Lower leg skin (tissue), 4 donors: ENCODE data around the gene ABCD1. TPM values are rescaled to one million over a fixed set of nuclear protein-coding genes. Genes with fewer than 3 reads are reported as not detected.

Experiments
- DNase-seq, 2 donors: peaks; one replicate each; pipeline ENCODE4 v3.0.0-alpha.2; 2019; ENCODE audit warnings: low spot score in 2 of 2
- H3K4me3 ChIP-seq: fragments of 200-600 bp; sonication (generic); 2 replicates; pipeline ENCODE4 v1.5.1; 2017; ENCODE audit warnings: mild to moderate bottlenecking, low read depth; ENCODE audit not compliant: poor library complexity, severe bottlenecking
- POLR2A ChIP-seq, 2 donors: fragments of 450-650 bp; IDR thresholded peaks; one replicate each; pipeline ENCODE4 v1.6.1; 2016 to 2017; ENCODE audit warnings: antibody characterized with exemption in 2 of 2, mild to moderate bottlenecking in 1 of 2, moderate library complexity in 1 of 2
- WGBS, 2 donors: methylation state at CpG; one replicate each; pipeline ENCODE4 v1.1.5; 2018; 5-methylcytosine and 5-hydroxymethylcytosine counted together
- intact Hi-C: fragments of 100-400 bp; cut with DNase I; formaldehyde crosslinking; loops from one replicate; pipeline ENCODE4 v1.15.0; 2023; ENCODE audit warnings: low total_unique reads
- total RNA-seq, 4 donors: library from RNA; depleted of rRNA; stranded (reverse); fragments of >200 nt; gene quantifications; one replicate each; pipeline ENCODE4 v1.1.0, GENCODE V29; 2016
- TF ChIP-seq, protein P1 (sequence below), 3 donors: fragments of 450-650 bp; IDR thresholded peaks; one replicate each; pipeline ENCODE4 v1.5.1; 2016; ENCODE audit warnings: antibody characterized with exemption in 3 of 3, mild to moderate bottlenecking in 3 of 3, moderate library complexity in 2 of 3

ABCD1 gene
- total RNA-seq, 4 donors from 2014 or later, result 5.0 to 9.3 (median 7.4) TPM

DNA sequence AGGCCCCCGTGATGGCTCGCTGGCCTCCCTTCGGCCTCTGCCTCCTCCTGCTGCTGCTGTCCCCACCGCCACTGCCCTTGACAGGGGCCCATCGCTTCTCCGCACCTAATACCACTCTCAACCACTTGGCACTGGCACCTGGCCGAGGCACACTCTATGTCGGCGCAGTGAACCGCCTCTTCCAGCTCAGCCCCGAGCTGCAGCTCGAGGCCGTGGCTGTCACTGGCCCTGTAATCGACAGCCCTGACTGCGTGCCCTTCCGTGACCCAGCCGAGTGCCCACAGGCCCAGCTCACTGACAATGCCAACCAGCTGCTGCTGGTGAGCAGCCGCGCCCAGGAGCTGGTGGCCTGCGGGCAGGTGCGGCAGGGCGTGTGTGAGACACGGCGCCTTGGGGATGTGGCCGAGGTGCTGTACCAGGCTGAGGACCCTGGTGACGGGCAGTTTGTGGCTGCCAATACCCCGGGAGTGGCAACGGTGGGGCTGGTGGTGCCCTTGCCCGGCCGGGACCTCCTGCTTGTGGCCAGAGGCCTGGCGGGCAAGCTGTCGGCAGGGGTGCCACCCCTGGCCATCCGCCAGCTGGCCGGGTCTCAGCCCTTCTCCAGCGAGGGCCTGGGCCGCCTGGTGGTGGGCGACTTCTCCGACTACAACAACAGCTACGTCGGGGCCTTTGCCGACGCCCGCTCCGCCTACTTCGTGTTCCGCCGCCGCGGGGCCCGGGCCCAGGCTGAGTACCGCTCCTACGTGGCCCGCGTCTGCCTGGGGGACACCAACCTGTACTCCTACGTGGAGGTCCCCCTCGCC, 42.4 kb downstream of the ABCD1 start:
- H3K4me3 ChIP-seq, result no peak overlapping the region
- intact Hi-C loops, result no loop called here
- no peak for DNase-seq
- WGBS, 2 donors, result 67 to 87% methylated on average over 13 to 55 of the region's 56 CpGs
- TF ChIP-seq, protein P1, sequence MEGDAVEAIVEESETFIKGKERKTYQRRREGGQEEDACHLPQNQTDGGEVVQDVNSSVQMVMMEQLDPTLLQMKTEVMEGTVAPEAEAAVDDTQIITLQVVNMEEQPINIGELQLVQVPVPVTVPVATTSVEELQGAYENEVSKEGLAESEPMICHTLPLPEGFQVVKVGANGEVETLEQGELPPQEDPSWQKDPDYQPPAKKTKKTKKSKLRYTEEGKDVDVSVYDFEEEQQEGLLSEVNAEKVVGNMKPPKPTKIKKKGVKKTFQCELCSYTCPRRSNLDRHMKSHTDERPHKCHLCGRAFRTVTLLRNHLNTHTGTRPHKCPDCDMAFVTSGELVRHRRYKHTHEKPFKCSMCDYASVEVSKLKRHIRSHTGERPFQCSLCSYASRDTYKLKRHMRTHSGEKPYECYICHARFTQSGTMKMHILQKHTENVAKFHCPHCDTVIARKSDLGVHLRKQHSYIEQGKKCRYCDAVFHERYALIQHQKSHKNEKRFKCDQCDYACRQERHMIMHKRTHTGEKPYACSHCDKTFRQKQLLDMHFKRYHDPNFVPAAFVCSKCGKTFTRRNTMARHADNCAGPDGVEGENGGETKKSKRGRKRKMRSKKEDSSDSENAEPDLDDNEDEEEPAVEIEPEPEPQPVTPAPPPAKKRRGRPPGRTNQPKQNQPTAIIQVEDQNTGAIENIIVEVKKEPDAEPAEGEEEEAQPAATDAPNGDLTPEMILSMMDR (IDR thresholded peaks at IDR 0.05), result no peak
- TF ChIP-seq POLR2A (IDR thresholded peaks at IDR 0.05), result no peak

DNA sequence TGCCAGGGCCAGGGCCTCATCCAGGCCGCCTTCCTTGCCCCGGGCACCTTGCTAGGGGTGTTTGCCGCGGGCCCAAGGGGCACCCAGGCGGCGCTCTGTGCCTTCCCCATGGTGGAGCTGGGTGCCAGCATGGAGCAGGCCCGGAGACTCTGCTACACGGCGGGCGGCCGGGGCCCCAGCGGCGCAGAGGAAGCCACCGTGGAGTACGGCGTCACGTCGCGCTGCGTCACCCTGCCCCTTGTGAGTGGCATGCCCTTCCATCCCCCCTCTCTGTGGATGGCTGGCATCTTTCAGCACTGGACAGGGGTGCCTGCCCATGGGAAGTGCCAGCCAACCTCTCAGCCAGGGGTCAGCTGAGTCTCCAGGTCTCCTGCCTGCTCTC, 43.0 kb downstream of the ABCD1 start:
- no peak for TF ChIP-seq POLR2A (IDR thresholded peaks at IDR 0.05)
- TF ChIP-seq, protein P1 (IDR thresholded peaks at IDR 0.05), result no peak
- 95% methylated on average over 19 of the region's 20 CpGs; no CpG with 5 or more reads in 1 of the 2 donors for WGBS, 2 donors
- DNase-seq, result no peak
- intact Hi-C loops, result no loop called here
- no peak overlapping the region for H3K4me3 ChIP-seq

DNA sequence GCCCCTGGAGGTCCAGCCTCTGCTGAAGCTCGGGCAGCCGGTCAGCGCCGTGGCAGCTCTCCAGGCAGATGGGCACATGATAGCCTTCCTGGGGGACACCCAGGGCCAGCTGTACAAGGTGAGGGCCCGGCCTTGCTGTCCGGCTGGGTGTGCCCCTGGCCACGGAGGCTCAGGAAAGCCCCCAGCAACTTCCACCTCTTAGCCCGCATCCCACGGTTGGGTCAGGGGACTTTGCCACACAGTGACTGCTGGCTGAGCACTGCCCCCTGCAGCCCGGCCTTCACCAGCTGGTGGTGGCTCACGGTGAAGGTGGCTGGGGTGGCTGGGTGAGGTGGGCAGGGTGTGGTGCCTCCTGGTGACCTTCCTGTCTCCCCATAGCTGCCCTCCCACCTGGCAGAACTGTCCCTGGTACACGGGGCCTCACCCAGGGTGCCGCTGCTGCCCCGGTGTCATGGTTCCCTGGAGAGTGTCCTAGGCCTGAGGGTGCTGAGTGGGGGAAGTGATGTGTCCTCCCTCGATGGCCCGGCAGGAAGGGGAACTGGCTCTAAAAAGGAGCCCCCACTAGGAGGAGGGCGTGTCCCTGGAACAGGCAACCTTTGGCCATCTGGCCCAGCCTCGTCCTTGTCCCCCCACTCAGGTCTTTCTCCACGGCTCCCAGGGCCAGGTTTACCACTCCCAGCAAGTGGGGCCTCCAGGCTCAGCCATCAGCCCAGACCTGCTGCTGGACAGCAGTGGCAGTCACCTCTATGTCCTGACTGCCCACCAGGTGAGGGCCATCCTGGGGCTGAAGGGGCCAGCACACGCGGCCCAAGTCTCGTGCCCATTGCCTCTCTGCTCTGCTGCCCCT, 43.9 kb downstream of the ABCD1 start:
- no peak for DNase-seq
- TF ChIP-seq, protein P1 (IDR thresholded peaks at IDR 0.05), result no peak
- TF ChIP-seq POLR2A (IDR thresholded peaks at IDR 0.05), result no peak
- intact Hi-C loops, result no loop called here
- H3K4me3 ChIP-seq, result no peak overlapping the region
- WGBS, 2 donors, result 60 to 85% methylated on average over 7 to 17 of the region's 22 CpGs

DNA sequence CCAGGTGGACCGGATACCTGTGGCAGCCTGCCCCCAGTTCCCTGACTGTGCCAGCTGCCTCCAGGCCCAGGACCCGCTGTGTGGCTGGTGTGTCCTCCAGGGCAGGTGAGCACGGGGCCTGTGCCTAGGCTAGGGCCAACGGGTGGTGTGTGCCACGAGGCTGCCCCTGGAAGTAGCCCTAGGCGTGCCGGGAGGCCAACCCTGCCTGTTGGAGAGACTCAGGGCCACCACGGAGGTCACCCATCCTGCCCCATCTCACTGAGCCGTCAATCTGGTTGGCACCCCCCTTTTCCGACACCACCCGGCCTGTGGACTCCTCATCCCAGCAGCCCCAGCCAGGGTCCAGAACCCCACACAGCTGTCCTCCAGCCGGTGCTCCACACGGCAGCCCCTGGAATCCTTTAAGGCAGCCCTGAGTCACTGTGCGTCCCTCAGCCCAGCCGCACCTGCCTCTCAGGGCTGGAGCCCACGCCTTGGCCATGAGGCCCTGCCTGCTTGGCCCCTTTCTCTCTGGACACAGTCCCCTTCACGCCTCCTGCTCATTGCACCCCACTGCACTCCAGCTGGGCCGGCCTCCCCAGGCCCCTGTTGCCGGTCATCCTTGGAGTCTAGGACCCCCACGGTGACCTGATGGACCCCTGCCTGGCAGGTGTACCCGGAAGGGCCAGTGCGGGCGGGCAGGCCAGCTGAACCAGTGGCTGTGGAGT, 44.7 kb downstream of the ABCD1 start:
- intact Hi-C loops, result no loop called here
- H3K4me3 ChIP-seq, result no peak overlapping the region
- DNase-seq, result no peak
- no peak for TF ChIP-seq POLR2A (IDR thresholded peaks at IDR 0.05)
- TF ChIP-seq, protein P1 (IDR thresholded peaks at IDR 0.05), result no peak
- 88 to 93% methylated on average over 12 to 23 of the region's 23 CpGs for WGBS, 2 donors

DNA sequence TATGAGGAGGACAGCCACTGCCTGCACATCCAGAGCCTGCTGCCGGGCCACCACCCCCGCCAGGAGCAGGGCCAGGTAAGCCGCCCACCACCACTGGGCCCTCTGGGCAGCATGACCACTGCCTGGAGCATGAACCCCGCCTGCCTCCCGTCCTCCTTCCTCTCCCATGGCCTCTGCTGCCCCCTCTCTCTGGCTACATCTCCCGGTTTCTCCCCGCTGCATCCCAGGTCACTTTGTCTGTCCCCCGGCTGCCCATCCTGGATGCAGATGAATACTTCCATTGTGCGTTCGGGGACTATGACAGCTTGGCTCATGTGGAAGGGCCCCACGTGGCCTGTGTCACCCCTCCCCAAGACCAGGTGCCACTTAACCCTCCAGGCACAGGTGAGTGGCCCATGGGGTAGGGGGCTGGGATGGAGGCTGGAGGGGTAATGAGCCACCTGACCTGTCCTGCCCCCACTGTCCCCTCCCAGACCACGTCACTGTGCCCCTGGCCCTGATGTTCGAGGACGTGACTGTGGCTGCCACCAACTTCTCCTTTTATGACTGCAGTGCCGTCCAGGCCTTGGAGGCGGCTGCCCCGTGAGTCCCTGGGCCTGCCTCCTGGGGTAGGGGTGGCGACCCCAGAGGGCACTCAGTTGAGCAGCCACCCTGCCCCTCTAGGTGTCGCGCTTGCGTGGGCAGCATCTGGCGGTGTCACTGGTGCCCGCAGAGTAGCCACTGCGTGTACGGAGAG, 45.4 kb downstream of the ABCD1 start:
- DNase-seq, result no peak
- no peak overlapping the region for H3K4me3 ChIP-seq
- intact Hi-C loops, result loop anchor here (5.0 kb wide), 1 partner anchor 1888 kb away; no protein-coding TSS in a partner anchor
- TF ChIP-seq POLR2A (IDR thresholded peaks at IDR 0.05), result no peak
- TF ChIP-seq, protein P1 (IDR thresholded peaks at IDR 0.05), result no peak
- WGBS, 2 donors, result 87 to 91% methylated on average over 8 to 23 of the region's 25 CpGs
